NCI-H1436 treated with DMSO at 0.1 percent for 48 hours (cell line): ENCODE results near the gene C16orf86.
"Not testable (repeated sequence)": the region's sequence is repeated elsewhere in the genome, so short reads cannot be mapped to it uniquely, and the experiment has no call there.

Source experiments
- DNase-seq: peaks from one replicate; lab custom pipeline; 2025; lab: John Stamatoyannopoulos, UW

C16orf86 gene

GRCh38 chr16:67693517-67694285 lies 27.1 kb downstream of the C16orf86 start:
- not testable (repeated sequence) for DNase-seq

DNA sequence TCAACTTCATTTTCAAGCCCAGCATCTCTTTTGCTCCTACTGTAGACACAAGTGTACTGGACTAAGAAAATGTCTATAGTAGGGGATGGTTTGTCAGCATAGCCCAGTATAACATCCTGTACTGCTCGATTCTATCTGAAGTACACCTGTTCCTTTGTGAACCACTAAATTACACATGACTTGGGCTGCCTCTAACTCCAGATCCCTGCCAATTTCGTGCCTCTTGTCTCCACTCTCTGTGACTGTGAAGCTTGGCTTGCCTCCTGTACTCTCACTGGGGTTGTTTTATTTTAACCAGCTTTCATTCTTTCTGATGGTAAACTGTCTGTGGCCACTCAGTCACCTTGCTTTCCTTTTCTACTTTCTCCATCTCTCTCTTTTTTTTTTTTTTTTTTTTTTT lies 28.0 kb downstream of the C16orf86 start:
- DNase-seq = no peak

DNA sequence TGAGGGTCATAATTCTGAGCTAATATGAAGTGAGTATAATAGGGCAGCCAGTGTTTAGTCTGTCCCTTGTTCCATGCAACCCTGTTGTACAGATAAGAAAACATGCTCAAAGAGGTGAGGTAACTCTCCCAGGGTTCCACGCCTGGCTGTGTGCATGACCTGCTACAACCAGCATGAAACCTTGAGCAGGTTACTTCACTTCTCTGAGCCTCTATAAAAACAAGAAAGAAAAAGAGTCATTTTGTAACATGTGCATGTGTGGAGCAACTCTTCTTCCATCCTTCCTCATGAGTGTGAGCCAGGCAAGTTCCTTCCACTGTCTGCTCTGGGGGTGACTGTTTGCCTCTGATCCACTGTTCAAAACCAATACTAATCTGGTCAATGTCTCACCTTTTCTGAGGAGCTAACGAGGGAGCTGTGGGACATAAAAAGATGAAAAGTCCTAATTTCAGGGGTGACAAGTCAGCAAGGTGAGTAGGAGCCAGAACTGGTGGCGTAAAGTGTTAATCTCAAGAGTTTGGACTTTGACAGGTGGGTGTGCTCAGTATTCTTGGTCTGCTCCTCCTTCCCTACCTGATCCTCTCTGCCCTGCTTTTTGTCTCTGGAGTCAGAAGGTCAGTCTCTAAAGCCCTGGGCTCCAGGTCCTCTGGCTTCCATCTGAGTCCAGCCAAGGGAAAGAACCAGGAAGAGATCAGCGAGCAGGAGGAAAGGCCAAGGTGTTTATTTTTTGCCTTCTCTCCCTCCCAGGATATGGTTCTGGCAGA lies 31.0 kb downstream of the C16orf86 start:
- DNase-seq = no peak

- no peak for DNase-seq
Measured at GRCh38 chr16:67699265-67699664, 32.7 kb downstream of the C16orf86 start.

DNA sequence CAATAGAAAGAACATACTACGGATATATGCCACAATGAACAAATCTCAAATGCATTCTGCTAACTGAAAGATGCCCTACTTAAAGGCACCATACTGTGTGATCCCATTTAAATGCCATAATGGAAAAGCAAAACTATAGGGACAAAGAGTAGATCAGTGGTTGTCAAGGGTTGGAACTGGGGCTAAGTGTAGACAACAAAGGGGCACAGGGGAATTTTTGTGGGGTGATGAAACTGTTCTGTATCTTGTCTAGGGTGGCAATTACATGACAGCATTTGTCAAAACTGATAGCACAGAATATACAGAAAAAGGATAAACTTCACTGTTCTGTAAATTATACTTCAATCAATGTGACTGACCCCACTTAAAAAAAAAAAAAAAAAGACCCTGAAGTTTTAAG lies 34.8 kb downstream of the C16orf86 start:
- DNase-seq = no peak

DNA sequence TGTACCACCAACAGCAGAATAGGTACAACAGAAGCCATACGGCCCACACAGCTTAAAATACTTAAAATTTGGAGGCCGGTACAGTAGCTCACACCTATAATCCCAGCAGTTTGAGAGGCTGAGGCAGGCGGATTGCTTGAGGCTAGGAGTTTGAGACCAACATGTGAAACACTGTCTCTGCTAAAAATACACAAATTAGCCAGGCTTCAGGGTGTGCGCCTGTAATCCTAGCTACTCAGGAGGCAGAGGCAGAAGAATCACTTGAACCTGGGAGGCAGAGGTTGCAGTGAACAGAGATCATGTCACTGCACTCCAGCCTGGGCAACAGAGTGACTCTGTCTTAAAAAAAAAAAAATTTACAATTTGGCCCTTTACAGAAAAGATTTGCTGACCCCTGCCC lies 35.5 kb downstream of the C16orf86 start:
- no peak for DNase-seq

DNA sequence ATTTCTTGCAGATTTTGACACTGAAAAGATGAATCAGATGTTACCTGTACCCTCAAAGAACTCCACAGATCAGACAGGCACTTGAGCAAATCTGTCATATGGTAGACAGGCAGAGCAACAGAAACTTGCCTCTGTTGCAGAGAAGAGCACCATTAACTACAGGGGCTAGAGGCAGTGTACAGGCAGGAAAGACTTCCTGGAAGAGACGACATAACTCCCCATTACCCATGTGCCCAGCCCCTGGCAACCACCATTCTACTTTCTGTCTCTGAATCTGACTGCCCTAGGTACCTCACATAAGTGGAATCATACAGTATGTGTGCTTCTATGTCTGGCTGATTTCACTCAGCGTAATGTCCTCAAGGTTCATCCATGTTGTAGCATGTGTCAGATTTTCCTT lies 37.0 kb downstream of the C16orf86 start:
- no peak for DNase-seq

DNA sequence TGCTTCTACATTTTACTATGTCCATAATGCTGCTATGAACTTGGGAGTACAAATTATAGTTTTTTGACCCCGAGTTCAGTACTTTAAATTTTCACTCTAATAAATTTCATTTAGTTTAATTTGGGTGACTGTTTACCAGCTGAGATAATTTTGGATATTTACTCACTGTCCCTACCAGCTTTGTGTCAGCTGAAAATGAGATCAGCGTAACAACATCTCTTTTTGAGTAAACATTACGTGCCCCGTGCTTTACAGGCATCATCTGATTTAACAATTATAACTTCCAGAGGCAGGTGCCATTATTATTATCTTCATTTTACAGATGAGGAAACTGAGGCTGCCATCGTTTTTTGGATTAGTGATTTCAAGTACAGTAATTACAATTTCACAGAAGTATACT lies 37.5 kb downstream of the C16orf86 start:
- no peak for DNase-seq

DNA sequence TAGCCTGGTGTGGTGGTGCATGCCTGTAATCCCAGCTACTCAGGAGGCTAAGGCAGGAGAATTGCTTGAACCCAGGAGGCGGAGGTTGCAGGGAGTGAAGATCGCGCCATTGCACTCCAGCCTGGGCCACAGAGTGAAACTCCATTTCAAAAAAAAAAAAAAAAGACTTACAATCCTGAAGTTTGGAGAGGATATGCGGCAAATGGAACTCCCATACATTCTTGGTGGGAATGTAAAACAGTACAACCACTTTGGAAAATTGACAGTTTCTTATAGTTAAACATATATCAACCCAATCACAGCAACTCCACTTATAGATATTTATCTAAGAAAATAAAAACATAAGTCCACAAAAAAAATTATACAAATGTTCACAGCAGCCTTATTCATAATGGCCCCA lies 40.6 kb downstream of the C16orf86 start:
- DNase-seq = no peak

- no peak for DNase-seq
Measured at GRCh38 chr16:67707790-67708189, 41.2 kb downstream of the C16orf86 start.

- no peak for DNase-seq
Measured at GRCh38 chr16:67708368-67708771, 41.8 kb downstream of the C16orf86 start.

- DNase-seq = no peak
Measured at GRCh38 chr16:67709050-67709449, 42.4 kb downstream of the C16orf86 start.

DNA sequence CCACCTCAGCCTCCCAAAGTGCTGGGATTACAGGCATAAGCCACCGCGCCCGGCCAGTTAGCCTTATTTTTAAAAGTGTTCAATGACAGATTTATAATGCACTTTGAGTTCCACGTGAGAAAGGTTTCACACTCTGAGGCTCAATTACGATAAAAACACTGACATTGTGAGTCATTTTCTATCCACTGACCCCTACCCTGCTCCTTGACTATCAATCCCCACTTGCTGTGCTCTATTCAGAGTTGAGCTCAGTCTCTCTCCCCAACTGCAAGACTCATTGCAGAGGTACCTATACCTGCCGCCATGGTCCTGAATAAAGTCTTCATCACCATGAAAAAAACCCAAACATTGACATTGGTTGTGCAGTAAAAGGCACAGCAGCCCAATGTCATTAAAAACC lies 44.0 kb downstream of the C16orf86 start:
- no peak for DNase-seq

DNA sequence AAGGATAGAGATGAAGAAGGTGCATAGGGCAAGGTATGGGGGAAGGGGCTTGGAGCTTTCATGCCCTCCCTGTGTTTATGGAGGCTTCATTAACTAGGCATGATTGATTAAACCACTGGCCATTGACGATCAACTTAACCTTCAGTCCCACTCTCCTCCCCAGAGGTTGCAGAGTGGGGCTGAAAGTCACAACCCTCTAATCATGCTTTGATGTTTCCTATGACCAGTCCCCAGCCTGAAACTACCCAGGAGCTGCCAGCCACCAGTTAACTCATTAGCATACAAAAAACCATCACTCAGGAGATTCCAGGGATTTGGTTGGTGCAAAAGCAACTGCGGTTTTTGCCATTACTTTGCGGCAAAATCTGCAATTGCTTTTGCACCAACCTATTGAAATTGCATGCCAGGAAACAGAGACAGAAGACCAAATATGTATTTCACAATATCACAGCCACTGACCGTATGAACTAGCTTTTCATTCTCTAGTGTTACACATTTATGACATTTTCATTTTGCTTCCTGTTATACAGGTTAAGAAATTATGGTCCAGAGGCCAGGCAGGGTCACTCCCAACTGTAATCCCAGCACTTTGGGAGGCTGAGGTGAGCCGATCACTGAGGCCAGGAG lies 47.1 kb downstream of the C16orf86 start:
- no peak for DNase-seq

GRCh38 chr16:67714522-67714921 lies 47.9 kb downstream of the C16orf86 start:
- DNase-seq = no peak

GRCh38 chr16:67716097-67716496 lies 49.5 kb downstream of the C16orf86 start:
- no peak for DNase-seq
